ENCODE measurements around the gene SUPT3H. TPM values are rescaled to one million over a fixed set of nuclear protein-coding genes. Genes with fewer than 3 reads are reported as not detected.
A peak's percentile ranks its signal among the peaks of the same experiment; 100 is the strongest.

The SUPT3H gene
- polyA plus RNA-seq, 1 donor (not counting 4 experiments of a cell fraction or from before 2014, with no cell fraction given) = 7.6 TPM

DNA sequence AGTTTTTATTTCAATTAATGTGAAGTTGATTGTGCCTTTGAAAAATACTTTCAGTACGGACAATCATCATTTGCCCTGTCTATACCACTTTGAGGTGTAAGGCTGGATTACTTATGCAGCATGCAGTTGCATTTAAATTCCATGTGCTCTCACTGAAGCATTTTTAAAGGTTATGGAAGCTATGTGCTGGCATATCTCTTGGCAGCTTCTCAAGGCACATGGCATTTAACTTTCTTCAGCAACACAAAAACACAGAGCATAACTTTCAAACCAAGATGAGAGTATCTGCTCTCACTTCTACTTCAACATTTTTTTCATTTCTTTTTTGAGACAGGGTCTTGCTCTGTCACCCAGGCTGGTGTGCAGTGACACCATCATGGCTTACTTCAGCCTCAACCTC, 410.3 kb downstream of the SUPT3H start:
- H3K36me3 ChIP-seq (ENCODE audit: control insufficient read depth in 2 of 2, extremely low read depth in 1 of 2, insufficient read depth in 2 of 2, low read length in 2 of 2) = no peaks in the 10 kb centered on the region
- no peak for DNase-seq (ENCODE audit: low read depth, low spot score)
- H3K9me3 ChIP-seq (ENCODE audit: control insufficient read depth, low read depth, low read length) = peaks cover 2% of the 10 kb centered on the region
- no peaks in the 10 kb centered on the region for H3K9me1 ChIP-seq (ENCODE audit: control insufficient read depth, extremely low read depth, insufficient read depth, low read length)
- TF ChIP-seq EZH2 (IDR thresholded peaks at IDR 0.05; ENCODE audit: low read length) = no peak
- TF ChIP-seq, protein P1, sequence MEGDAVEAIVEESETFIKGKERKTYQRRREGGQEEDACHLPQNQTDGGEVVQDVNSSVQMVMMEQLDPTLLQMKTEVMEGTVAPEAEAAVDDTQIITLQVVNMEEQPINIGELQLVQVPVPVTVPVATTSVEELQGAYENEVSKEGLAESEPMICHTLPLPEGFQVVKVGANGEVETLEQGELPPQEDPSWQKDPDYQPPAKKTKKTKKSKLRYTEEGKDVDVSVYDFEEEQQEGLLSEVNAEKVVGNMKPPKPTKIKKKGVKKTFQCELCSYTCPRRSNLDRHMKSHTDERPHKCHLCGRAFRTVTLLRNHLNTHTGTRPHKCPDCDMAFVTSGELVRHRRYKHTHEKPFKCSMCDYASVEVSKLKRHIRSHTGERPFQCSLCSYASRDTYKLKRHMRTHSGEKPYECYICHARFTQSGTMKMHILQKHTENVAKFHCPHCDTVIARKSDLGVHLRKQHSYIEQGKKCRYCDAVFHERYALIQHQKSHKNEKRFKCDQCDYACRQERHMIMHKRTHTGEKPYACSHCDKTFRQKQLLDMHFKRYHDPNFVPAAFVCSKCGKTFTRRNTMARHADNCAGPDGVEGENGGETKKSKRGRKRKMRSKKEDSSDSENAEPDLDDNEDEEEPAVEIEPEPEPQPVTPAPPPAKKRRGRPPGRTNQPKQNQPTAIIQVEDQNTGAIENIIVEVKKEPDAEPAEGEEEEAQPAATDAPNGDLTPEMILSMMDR (optimal IDR thresholded peaks at IDR 0.05 in 1 of 3, IDR thresholded peaks at IDR 0.05 in 1 of 3, conservative IDR thresholded peaks at IDR 0.05 in 1 of 3; ENCODE audit: extremely low read depth in 1 of 3, insufficient read depth in 2 of 3, low read length in 3 of 3) = no peak
- dilution Hi-C loops (cut with MboI; ENCODE audit: extremely low pct_ligation_motif_present, low sequenced_read_pairs) = no loop called here
- no peaks in the 10 kb centered on the region for H3K27me3 ChIP-seq (ENCODE audit: control insufficient read depth, extremely low read depth, insufficient read depth, low read length)
- H3K27ac ChIP-seq (ENCODE audit: control insufficient read depth, insufficient read depth, low read length) = no peak overlapping the region
- no peaks in the 10 kb centered on the region for H4K20me1 ChIP-seq (ENCODE audit: control insufficient read depth, extremely low read depth, insufficient read depth, low read length)
- FAIRE-seq = no peak
- H3K4me1 ChIP-seq (ENCODE audit: control insufficient read depth, extremely low read depth, insufficient read depth, low read length) = peaks cover 15% of the 10 kb centered on the region
- no peak overlapping the region for H2AFZ ChIP-seq (ENCODE audit: control insufficient read depth, low read length)
- H3K79me2 ChIP-seq (ENCODE audit: control insufficient read depth, insufficient read depth, low read length) = no peaks in the 10 kb centered on the region
- no peak overlapping the region for H3K4me3 ChIP-seq (ENCODE audit: control insufficient read depth in 2 of 3, extremely low read depth in 1 of 3, insufficient read depth in 2 of 3, low read depth in 1 of 3, low read length in 3 of 3)
- no peak overlapping the region for H3K9ac ChIP-seq (ENCODE audit: control insufficient read depth, extremely low read depth, insufficient read depth, low read length)
- no peak overlapping the region for H3K4me2 ChIP-seq (ENCODE audit: control insufficient read depth, extremely low read depth, insufficient read depth, low read depth, low read length)

DNA sequence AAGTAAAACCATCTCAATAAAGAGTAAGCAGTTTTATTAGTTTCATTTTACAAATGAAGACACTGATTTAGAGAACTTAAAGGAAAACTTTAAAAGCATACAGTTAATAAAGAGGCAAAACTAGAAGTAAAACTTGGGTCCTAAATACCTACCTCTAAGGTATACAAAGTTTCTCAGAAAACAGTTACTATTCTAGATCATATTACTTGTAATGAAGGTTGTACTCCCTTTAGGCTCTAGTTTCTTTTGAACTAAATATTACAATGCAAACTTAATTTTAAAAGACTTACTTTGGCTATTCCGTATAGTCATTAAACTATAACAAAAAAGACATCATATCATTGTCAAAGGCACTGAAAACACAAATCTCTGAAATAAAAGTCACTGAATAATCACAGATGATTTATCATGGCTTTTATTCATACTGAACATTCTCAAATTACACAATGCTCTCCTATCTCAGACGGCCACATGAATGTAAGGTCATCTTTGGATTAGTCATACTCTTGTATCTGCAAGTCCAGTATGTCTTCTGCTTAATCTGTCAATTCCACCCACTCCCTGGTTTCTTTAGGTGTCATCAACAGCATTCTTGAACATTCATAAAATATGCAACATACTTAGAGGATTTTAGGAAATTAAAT, 411.2 kb downstream of the SUPT3H start:
- no peaks in the 10 kb centered on the region for H3K79me2 ChIP-seq (ENCODE audit: control insufficient read depth, insufficient read depth, low read length)
- FAIRE-seq (peak; percentile 88), DNase-seq (ENCODE audit: low read depth, low spot score) (peak; percentile 79)
- H3K27me3 ChIP-seq (ENCODE audit: control insufficient read depth, extremely low read depth, insufficient read depth, low read length) = no peaks in the 10 kb centered on the region
- H3K9me1 ChIP-seq (ENCODE audit: control insufficient read depth, extremely low read depth, insufficient read depth, low read length) = no peaks in the 10 kb centered on the region
- TF ChIP-seq, protein P1 (optimal IDR thresholded peaks at IDR 0.05 in 1 of 3, IDR thresholded peaks at IDR 0.05 in 1 of 3, conservative IDR thresholded peaks at IDR 0.05 in 1 of 3; ENCODE audit: extremely low read depth in 1 of 3, insufficient read depth in 2 of 3, low read length in 3 of 3) = no peak
- dilution Hi-C loops (cut with MboI; ENCODE audit: extremely low pct_ligation_motif_present, low sequenced_read_pairs) = no loop called here
- H4K20me1 ChIP-seq (ENCODE audit: control insufficient read depth, extremely low read depth, insufficient read depth, low read length) = no peaks in the 10 kb centered on the region
- H3K4me3 ChIP-seq (ENCODE audit: control insufficient read depth in 2 of 3, extremely low read depth in 1 of 3, insufficient read depth in 2 of 3, low read depth in 1 of 3, low read length in 3 of 3) = no peak overlapping the region
- H3K9ac ChIP-seq (ENCODE audit: control insufficient read depth, extremely low read depth, insufficient read depth, low read length) = no peak overlapping the region
- peaks cover 15% of the 10 kb centered on the region for H3K4me1 ChIP-seq (ENCODE audit: control insufficient read depth, extremely low read depth, insufficient read depth, low read length)
- no peaks in the 10 kb centered on the region for H3K36me3 ChIP-seq (ENCODE audit: control insufficient read depth in 2 of 2, extremely low read depth in 1 of 2, insufficient read depth in 2 of 2, low read length in 2 of 2)
- H3K4me2 ChIP-seq (ENCODE audit: control insufficient read depth, extremely low read depth, insufficient read depth, low read depth, low read length) = peak overlapping the region; percentile 53
- H2AFZ ChIP-seq (ENCODE audit: control insufficient read depth, low read length) = peak overlapping the region; percentile 15
- H3K27ac ChIP-seq (ENCODE audit: control insufficient read depth, insufficient read depth, low read length) = peak overlapping the region; percentile 60
- no peaks in the 10 kb centered on the region for H3K9me3 ChIP-seq (ENCODE audit: control insufficient read depth, low read depth, low read length)
